HG02759 (cell line): ENCODE results near the gene KIF6.

Experiments used
- ATAC-seq: cut with Tn5 transposase; IDR thresholded peaks from one replicate; pipeline ENCODE4 v1.9.1; 2021; ENCODE audit warnings: mild to moderate bottlenecking, moderate library complexity; ENCODE audit not compliant: unreplicated experiment

The KIF6 gene

GRCh38 chr6:39357998-39358686, 367.1 kb downstream of the KIF6 start:
- ATAC-seq: no peak

- no peak for ATAC-seq
These were observed 371.4 kb downstream of the KIF6 start for GRCh38 chr6:39353698-39354315.

- no peak for ATAC-seq
These were observed 374.3 kb downstream of the KIF6 start for GRCh38 chr6:39350723-39351505.

GRCh38 chr6:39348740-39349139, 376.5 kb downstream of the KIF6 start:
- no peak for ATAC-seq

- ATAC-seq: peak; percentile 47
These were observed 377.2 kb downstream of the KIF6 start for GRCh38 chr6:39347906-39348585.

- ATAC-seq: no peak
These were observed 378.0 kb downstream of the KIF6 start for GRCh38 chr6:39347206-39347605.

- no peak for ATAC-seq
These were observed 380.4 kb downstream of the KIF6 start for GRCh38 chr6:39344821-39345280.

GRCh38 chr6:39343396-39343870, 381.8 kb downstream of the KIF6 start:
- ATAC-seq: no peak

GRCh38 chr6:39342692-39343395, 382.4 kb downstream of the KIF6 start:
- no peak for ATAC-seq

- ATAC-seq: no peak
These were observed 383.3 kb downstream of the KIF6 start for GRCh38 chr6:39341937-39342336.

GRCh38 chr6:39341352-39341751, 383.9 kb downstream of the KIF6 start:
- ATAC-seq: no peak

GRCh38 chr6:39339868-39340550, 385.2 kb downstream of the KIF6 start:
- ATAC-seq: no peak

- ATAC-seq: no peak
These were observed 385.9 kb downstream of the KIF6 start for GRCh38 chr6:39339096-39339867.

GRCh38 chr6:39338397-39338796, 386.8 kb downstream of the KIF6 start:
- no peak for ATAC-seq

GRCh38 chr6:39335780-39336545, 389.2 kb downstream of the KIF6 start:
- ATAC-seq: peak; percentile 54

- no peak for ATAC-seq
These were observed 391.4 kb downstream of the KIF6 start for GRCh38 chr6:39333644-39334438.

- no peak for ATAC-seq
These were observed 394.7 kb downstream of the KIF6 start for GRCh38 chr6:39330476-39330875.

- peak; percentile 57 for ATAC-seq
These were observed 395.2 kb downstream of the KIF6 start for GRCh38 chr6:39330057-39330456.
